SH-SY5Y (cell line): ENCODE results near the gene HLA-A.

ENCODE experiments used
- GATA2 ChIP-seq: IDR thresholded peaks from 2 replicates; pipeline ENCODE4 v1.6.1; 2011; ENCODE audit warnings: mild to moderate bottlenecking, low read depth, low read length
- GATA3 ChIP-seq: IDR thresholded peaks from 2 replicates; pipeline ENCODE4 v1.6.1; 2011; ENCODE audit warnings: low read depth, mild to moderate bottlenecking, low read length, moderate library complexity

Gene HLA-A

DNA sequence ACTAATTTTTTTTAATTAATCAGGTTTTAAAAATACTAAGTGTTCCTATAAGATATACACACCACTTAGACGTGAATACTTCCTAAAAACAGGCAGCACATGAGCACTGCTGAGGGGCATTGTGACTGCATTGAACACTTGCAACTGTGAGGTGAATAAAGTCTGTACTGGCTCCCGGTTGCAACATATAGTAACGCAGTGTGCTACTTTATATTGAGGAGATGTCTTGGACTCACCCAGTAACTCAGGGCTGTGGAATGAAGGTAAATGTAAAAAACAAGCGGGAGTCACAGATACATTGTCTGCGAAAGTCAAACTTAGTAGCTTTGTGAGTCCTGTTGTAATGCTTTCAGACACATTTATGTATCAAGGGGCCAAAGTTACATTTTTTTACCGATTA, 17.0 kb upstream of the HLA-A start:
- TF ChIP-seq GATA3 (no peak), GATA2 (no peak)

DNA sequence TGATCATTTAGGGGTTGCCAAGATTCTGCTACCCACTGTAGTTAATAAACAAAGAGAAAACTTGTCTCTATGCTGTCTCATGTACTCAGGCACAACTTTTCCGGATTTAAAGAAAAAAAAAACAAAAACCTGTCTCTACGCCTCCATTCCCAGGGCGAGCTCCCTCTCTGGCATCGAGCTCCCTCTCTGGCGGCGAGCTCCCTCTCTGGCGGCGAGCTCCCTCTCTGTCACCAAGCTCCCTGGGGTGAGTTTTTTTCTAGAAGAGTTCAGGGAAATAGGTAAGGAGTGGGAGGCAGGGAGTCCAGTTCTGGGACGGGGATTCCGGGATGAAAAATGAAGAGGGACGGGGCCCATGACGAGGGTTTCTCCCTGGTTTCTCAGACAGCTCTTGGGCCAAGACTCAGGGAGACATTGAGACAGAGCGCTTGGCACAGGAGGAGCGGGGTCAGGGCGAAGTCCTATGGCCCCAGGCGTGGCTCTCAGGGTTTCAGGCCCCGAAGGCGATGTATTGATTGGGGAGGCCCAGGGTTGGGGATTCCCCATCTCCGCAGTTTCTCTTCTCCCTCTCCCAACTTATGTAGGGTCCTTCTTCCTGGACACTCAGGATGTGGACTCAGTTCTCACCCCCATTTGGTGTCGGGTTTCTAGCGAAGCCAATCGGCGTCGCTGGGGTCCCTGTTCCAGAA, 16.5 kb upstream of the HLA-A start:
- no peak for TF ChIP-seq GATA3
- no peak for TF ChIP-seq GATA2

DNA sequence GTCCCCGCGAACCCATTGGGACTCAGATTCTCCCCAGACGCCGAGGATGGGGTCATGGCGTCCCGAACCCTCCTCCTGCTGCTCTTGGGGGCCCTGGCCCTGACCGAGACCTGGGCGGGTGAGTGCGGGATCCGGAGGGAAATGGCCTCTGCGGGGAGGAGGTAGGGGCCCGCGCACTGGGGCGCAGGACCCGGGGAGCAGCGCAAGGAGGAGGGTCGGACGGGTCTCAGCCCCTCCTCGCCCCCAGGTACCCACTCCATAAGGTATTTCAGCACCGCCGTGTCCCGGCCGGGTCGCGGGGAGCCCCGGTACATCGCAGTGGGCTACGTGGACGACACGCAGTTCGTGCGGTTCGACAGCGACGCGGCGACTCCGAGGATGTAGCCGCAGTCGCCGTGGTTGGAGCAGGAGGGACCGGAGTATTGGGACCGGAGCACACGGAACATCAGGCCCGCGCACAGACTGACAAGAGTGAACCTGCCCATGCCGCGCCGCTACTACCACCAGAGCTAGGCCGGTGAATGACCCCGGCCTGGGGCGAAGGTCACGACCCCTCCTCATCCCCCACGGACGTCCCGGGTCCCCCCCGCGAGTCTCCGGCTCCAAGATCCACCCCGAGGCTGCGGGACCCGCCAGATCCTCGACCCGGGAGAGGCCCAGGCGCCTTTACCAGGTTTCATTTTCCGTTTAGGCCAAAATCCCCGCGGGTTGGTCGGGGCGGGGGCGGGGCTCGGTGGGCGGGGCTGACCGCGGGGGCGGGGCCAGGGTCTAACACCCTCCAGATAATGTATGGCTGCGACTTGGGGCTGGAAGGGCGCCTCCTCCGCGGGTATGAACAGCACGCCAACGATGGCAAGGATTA, 15.7 kb upstream of the HLA-A start:
- TF ChIP-seq GATA3 (no peak), GATA2 (no peak)

DNA sequence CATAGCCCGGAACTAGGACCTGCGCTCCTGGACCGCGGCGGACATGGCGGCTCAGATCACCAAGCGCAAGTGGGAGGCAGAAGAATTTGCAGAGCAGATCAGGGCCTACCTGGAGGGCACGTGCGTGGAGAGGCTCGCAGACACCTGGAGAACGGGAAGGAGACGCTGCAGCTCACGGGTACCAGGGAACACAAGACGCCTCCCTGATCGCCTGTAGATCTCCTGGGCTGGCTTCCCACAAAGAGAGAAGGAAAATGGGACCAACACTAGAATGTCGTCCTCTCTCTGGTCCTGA, 15.1 kb upstream of the HLA-A start:
- no peak for TF ChIP-seq GATA3
- no peak for TF ChIP-seq GATA2

DNA sequence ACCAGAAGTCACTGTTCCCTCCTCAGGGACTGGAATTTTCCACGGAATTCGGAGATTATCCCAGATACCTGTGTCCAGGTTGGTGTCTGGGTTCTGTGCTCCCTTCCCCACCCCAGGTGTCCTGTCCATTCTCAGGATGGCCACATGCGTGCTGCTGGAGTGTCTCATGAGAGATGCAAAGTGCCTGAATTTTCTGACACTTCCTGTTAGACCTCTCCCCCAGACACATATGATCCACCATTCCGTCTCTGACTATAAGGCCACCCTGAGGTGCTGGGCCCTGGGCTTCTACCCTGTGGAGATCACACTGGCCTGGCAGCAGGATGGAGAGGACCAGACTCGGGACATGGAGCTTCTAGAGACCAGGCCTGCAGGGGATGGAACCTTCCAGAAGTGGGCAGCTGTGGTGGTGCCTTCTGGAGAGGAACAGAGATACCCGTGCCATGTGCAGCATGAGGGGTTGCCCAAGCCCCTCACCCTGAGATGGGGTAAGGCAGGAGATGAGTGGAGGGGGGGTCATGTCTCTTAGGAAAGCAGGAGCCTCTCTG, 14.4 kb upstream of the HLA-A start:
- TF ChIP-seq GATA3 (no peak), GATA2 (no peak)

DNA sequence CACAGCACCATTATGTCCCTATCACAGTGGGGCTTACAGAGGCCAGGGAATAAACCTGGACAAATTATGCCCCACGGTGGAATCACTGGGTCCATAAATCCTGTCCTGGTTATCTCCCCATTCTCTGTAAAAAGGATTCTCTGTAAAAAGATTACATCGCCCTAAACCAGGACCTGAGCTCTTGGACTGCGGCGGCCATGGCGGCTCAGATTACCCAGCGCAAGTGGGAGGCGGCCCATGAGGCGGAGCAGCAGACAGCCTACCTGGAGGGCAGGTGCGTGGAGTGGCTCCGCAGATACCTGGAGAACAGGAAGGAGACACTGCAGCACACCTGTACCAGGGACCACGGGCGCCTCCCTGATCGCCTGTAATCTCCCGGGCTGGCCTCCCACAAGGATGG, 8.4 kb upstream of the HLA-A start:
- no peak for TF ChIP-seq GATA3
- TF ChIP-seq GATA2 = no peak

DNA sequence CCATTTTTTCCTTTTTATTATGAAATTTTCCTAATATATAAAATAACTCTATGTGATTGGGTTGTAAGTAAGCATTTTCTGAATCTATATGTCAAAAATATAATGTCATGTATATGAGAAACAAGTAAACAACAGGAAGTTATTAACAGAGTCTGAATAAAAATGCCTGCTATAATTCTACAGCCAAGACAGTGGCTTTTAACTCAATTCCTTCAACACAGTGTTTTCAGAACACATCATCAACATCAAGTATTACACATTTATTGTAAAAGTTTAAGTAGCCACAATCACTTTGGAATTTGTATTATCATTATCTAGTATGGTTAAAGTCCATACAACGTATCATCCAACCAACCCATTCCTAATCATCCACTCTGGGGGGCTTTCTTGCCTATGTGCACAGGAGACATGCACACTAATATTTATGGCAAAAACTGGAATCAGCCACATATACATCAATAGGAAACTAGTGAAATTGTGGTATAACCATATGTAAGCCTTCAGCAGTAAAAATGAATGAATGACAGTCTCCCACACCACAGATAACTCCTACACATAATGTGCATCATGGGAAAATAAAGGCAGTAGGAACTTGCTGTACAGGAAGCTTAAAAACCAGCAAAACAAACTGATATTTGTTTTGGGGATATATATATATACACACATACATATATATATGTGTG, 6.9 kb upstream of the HLA-A start:
- TF ChIP-seq GATA2 (no peak), GATA3 (no peak)

DNA sequence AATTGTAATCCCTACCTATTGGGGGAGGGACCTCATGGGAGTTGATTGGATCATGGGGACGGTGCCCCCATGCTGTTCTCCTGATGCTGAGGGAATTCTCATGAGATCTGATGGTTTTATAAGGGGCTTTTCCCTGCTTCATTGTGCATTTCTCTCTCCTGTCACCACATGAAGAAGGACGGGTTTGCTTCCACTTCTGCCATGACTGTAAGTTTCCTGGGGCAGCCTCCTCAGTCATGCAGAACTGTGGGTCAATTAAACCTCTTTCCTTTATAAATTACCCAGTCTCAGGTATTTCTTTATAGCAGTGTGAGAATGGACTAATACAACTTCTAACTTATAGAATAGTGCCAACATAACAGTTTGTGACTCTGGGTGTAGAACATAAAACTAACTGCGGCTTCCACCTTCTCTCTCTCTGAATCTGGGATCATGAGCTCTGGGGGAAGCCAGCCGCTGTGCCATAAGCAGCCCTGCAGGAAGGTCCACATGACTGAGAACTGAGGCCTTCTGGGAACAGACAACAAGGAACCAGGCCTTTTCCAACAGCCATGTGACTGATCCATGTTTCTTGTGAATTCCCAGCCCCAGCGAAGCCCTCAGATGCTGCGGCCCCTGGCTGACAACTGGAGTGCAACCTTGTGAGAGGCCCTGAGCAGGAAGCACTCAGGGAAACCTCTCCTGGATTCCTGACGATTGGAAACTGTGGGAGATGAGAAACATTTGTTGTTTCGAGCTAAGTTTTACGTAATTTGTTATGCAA, 3.4 kb upstream of the HLA-A start:
- TF ChIP-seq GATA2 = no peak
- no peak for TF ChIP-seq GATA3

DNA sequence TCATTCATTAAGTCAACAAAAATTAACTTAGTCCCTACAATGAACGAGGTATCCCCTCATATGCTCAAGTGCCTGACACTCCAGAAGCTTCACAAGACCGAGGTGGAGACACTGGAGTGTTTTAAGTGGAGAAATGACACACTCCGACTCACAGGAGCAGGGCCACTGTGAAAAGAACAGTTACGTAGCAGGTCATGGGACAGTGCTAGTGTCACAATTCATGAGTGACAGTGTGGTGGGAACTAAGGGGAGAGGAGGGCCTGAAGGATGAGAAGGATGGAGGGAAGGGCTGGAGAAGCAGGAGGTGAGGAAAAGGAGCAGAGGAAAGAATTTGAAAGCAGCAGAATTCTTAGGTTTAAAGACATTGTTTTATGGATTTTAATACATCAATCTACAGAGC, 1.3 kb upstream of the HLA-A start:
- no peak for TF ChIP-seq GATA3
- no peak for TF ChIP-seq GATA2

DNA sequence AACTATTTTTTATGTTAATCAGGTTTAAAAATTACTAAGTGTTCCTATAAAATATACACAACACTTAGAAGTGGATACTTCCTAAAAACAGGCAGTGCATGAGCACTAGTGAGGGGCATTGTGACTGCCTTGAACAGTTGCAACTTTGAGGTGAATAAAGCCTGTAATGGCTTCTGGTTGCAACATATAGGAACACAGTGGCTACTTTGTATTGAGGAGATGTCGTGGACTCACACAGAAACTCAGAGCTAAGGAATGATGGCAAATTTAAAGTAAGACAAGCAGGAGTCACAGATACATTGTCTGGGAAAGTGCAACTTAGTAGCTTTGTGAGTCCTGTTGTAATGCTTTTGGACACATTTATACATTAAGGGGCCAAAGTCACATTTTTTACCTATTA, 861 bp upstream of the HLA-A start:
- TF ChIP-seq GATA2 (no peak), GATA3 (no peak)

DNA sequence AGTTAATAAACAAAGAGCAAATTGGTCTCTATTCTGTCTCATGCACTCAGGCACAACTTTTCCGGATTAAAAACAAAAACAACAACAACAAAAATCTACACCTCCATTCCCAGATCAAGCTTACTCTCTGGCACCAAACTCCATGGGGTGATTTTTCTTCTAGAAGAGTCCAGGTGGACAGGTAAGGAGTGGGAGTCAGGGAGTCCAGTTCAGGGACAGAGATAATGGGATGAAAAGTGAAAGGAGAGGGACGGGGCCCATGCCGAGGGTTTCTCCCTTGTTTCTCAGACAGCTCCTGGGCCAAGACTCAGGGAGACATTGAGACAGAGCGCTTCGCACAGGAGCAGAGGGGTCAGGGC, 437 bp upstream of the HLA-A start:
- TF ChIP-seq GATA2 = no peak
- no peak for TF ChIP-seq GATA3

DNA sequence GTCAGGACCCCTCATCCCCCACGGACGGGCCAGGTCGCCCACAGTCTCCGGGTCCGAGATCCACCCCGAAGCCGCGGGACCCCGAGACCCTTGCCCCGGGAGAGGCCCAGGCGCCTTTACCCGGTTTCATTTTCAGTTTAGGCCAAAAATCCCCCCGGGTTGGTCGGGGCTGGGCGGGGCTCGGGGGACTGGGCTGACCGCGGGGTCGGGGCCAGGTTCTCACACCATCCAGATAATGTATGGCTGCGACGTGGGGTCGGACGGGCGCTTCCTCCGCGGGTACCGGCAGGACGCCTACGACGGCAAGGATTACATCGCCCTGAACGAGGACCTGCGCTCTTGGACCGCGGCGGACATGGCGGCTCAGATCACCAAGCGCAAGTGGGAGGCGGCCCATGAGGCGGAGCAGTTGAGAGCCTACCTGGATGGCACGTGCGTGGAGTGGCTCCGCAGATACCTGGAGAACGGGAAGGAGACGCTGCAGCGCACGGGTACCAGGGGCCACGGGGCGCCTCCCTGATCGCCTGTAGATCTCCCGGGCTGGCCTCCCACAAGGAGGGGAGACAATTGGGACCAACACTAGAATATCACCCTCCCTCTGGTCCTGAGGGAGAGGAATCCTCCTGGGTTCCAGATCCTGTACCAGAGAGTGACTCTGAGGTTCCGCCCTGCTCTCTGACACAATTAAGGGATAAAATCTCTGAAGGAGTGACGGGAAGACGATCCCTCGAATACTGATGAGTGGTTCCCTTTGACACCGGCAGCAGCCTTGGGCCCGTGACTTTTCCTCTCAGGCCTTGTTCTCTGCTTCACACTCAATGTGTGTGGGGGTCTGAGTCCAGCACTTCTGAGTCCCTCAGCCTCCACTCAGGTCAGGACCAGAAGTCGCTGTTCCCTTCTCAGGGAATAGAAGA, 978 bp downstream of the HLA-A start:
- TF ChIP-seq GATA3 (no peak), GATA2 (no peak)

DNA sequence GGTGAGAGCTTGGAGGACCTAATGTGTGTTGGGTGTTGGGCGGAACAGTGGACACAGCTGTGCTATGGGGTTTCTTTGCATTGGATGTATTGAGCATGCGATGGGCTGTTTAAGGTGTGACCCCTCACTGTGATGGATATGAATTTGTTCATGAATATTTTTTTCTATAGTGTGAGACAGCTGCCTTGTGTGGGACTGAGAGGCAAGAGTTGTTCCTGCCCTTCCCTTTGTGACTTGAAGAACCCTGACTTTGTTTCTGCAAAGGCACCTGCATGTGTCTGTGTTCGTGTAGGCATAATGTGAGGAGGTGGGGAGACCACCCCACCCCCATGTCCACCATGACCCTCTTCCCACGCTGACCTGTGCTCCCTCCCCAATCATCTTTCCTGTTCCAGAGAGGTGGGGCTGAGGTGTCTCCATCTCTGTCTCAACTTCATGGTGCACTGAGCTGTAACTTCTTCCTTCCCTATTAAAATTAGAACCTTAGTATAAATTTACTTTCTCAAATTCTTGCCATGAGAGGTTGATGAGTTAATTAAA, 3.0 kb downstream of the HLA-A start:
- no peak for TF ChIP-seq GATA3
- no peak for TF ChIP-seq GATA2
